Activated CD8-positive, alpha-beta memory T cell treated with anti-CD3 and anti-CD28 coated beads, Interleukin-2, amount 50 U/mL, for 1 hour (primary cell): ENCODE measurements around the gene DLG2.

Experiments
- DNase-seq: peaks from one replicate; pipeline ENCODE4 v3.0.0-alpha.2; 2020; ENCODE audit errors: extremely low read depth

Gene DLG2

DNA sequence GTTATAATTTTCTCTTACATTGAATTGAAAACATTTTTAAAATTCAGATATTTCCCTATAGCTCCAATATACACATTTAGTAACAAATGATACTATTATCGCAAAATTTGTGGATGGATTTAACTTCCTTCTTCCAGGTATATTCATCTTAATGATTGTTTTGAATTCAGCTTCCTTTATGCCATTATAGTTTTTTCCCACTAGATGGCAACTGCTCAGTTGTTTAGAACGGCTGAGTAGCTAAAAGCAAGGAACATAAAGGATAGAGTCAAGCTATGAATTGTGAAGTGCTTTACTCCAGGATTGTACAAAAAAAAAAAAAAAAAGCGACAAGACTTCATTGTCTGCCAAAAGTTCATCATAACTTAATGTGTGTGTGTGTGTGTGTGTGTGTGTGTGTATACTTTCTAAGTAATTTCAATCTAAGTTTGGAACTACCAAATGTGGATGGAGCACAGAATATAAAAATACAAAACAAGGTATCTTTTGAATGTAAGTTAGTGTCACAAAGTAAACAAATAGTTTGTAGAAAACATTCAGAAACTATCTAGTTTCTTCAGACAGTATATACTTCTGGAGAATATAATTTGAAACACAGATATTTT lies 846.4 kb downstream of the DLG2 start:
- no peak for DNase-seq

DNA sequence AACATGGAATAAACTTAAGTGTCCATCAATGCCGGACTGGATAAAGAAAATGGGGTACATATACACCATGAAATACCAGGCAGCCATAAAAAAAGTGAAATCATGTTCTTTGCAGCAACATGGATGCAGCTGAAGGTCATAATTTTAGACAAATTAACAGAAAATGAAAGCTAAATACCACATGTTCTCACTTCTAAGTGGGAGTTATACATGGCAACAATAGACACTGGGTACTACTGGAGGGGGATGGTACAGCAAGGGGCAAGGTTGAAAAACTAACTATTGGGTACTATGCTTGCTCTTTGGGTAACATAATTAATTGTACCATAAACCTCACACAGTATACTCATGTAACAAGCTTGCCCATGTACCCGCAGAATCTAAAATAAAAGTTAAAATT lies 851.6 kb downstream of the DLG2 start:
- DNase-seq = no peak

DNA sequence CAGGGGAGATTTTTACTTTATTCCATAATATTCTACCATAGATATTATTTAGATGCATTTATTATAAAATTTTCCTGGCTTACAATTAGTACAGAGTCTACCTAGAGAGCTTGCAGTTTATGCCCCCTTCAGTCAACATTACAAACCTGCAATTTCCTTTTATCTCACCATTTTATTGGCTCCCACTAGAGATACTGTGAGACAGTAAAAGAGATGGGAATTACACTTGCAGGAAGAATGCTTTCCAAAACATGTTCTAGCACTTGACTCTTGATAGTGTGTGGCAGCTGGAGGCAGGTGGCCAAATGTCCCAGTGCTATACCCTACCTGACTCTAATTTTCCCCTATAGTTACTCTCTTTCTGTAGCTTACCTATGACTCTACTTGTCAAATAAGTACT lies 863.2 kb downstream of the DLG2 start:
- no peak for DNase-seq

DNA sequence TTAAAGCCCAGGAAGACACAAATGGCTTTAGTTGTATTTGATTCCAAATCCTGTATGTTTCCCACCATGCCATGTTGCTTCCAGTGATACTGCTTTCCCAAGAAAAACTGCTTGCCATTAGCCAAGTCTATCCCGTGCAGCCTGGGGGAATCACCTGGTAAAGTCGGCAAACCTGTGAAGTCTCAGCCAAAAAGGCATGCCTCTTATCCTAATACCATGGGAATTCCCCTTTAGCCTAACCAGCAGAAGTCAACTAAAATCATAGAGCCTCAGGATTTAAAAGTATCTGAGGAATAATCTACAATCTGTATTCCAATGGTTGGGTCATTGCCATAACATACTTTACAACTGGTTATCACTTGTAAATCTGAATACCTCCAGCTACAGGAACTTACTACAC lies 869.4 kb downstream of the DLG2 start:
- DNase-seq = no peak

DNA sequence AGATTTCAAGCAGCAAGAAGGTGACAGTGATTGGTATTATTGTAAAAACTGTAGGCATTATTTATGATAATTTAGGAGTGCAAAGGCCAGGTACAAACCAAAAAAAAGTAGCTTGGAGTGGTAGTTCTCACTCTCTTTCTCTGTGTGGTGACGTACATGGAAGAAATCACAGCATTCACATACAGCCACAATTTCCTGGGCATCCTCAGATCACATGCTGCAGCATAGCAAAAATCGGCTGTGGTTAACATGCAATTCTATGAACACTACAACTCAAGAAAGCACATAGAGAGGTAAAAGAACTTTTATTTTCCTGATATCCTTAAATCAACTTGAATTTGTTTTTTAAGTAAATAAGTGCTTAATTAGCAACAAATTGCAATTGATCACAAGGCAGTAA lies 875.8 kb downstream of the DLG2 start:
- no peak for DNase-seq

DNA sequence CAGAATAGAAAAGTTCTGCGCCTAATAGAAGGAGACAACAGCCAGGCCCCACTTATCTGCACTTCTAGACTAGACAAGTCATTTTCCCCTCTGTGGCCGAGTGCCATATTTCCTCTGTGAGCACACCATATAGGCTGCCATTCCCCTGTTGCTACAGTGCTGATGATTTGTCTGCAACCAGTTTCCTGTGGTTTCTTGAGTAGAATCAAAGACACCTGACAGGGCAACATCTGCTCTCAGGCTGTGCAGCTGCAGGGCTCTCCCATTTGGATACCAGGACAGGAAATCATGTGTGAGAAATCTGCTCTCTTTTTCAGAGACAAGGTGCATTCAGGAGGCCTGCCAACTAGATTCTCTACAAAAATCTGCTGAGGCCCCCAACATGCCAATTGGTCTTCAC lies 879.3 kb downstream of the DLG2 start:
- DNase-seq = no peak

DNA sequence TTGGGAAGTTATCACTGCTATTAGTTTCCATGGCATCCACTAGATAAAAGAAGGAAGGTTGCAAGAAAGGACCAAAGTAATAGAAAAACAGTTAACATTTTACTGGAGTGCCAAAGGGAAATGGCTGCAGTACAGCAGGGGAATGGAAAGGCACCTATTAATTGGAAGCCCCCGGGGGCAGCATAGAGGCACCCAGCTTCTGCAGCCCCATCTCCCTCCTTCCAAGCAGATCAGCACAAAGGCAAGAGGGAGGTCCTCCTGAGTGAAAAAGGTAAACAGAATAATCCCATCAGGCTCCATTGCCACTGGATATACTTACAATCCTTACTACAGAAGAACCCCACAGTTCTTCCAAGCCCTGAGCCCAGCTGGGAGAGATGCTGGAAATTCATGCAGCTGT lies 887.1 kb downstream of the DLG2 start:
- no peak for DNase-seq

DNA sequence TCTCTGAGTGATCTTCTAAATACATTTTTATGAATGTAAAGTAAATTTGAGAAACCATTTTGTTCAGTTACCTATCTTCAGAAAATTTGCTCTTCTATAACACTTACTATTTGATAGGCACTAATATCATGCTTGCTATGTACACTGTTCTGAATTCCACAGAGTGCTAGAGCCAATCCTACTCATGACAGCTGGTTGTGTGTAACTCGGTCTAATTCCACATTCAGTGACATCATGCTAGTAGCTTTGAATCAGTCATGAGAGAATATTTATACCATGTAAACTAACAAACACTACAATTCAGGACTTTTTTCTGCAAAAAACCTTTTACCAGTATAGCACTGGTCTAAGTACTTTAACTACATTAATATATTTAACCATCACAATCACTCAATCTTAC lies 902.9 kb downstream of the DLG2 start:
- no peak for DNase-seq

DNA sequence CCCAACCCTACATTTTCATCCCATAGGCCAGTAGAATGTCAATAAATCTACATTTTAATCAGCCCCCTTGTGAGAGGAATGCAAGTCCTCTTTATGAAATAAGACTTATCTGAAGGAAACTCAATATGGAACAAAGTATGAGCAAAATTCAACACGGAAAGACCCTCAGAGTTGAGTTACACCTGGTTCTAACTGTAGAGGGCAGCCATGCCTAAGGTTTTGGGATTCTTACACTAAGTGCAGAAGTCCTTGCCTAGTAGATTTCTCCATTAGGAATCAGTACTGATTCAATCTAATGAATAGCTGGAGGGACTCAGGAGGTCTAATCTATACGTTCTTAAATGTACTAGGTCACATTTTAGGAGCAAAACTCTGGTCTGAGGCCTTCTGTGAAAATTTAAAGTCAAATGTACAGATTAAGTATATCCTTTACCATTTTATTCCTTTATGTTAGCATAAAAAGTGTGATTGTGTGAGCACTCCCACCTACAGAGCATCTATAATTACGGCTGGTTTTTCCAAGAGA lies 904.5 kb downstream of the DLG2 start:
- DNase-seq = no peak

DNA sequence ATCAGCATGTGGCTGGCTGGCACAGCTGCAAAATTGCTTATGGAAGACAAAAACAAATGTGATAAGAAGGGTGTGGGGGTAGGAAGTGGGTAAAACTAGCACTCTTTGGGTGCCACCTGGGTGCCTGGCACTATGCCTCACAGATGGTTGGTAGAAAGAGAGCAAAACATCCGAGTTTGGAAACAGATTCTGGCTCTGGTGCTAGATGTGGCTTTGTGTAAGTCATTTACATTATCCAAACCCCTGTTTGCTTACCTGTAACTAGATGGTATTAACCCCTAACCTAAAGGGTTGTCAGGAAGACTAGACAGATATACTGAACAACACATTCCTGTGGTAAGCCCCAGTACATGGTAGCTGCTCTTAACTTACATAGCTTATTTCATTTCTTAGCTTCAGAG lies 905.6 kb downstream of the DLG2 start:
- DNase-seq = no peak

DNA sequence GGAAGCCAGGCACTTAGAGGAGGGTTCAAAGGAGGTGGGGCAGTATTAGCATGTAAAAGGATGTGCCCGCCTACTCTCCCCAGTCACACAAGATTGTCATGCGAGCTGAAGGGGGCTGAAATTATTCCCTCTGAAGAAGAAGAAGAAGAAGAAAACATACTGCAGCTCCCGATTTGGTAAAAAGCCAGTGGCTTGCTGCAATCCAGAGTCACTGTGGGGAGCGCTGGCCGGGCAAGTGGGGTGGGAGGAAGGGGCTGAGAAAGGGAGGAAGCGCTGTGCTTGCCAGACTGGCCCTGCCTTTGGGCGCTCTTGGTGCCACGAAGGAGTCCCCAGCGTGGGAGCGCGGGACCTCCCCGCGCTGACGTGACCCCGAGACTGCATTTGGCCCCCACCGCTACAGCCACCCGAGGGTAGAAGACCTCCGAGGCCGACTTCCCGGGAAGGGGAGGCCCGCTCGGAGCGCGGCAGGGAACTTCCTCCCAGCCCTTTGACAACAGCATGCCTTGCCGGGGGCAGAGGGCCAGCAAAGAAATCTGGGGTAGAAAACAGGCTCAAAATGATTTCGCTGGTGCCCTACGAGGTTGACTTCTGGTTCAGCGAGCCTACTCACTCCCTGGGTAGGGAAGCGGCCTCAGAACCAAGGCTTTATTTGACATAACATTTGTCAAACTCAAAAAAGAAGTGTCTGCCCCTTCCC lies 906.3 kb downstream of the DLG2 start:
- no peak for DNase-seq

DNA sequence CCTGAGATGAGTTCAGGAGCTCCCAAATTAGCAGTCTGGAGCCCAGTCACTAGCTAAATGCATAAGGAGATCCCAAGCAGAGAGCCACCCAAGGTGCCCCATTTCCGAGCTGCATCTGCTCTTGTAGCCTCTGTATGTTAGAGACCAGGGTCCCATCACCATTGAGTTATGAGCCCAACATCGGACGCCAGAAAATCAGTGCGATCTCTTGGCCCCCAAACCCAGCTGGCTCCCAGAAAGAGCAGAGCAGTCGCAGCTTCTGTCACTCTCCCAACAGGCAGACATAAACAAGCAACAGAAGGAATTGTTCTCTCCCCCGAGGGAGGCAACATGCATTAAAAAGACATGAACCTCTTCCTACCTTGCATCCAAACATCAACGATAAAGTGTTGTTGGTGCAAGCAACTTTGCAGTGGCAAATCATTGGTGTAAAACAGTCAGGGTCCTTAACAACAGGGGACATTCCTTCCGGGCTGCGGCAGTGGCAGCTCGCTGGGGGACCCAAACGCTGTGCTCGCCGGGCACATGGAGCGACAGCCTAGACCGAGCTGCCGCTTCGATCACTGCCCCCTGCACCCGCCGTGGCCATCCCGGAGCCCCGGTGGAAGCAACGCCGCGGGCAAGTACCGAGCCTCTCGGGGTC lies 907.1 kb downstream of the DLG2 start:
- no peak for DNase-seq

DNA sequence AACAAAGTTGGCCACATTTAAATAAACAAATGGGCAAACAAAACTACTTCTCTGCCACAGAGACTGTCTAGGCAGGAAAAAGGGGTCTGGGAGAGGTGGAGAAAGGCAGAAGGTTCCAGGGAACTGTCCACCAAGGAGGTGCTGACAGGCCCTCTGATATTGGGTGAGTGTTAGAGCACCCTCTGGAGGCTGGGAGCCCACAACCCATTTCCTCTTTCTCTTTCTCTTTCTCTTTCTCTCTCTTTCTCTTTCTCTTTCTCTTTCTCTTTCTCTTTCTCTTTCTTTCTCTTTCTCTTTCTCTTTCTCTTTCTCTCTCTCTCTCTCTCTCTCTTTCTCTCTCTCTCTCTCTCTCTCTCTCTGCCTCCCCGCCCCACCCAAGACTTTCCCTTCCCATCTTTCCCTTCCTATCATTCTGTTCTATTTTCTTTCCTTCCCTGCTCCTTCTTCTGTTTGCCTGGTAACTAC lies 912.8 kb downstream of the DLG2 start:
- no peak for DNase-seq

DNA sequence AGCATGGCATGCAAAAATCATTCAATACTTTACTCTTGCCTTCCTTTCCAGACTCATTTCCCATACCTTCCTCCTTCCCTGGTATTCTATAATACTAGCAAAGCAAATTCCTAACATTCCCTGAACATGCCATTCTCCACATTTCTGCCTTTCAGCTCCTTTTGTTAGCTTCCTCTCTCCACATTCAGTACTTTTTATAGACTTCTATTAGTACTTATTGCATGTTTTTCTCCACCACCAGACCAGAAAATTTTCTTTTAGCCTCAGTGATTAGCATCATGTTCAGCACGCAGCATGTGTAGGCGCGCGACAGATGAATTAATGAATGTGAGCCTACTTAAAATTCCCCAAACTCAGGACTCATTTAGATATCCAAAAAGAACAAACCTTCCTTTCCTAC lies 935.3 kb downstream of the DLG2 start:
- DNase-seq = no peak

DNA sequence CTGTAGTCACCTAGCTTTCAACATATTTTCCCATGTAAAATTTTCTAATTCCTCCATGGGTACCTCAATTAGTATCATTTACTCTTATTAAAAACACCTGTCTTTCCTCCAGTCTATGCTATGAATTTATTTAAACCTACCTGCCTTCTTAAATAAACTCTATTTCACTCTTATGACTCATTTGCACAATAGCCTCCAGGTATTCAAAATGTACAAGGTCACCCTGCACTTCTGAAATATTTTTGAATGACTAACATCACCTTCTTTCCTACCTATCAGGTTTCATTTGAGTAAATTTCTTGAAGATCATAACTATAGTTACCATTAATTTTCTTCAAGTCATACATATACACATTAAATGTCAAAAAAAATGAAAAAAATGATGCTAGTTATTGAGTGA lies 939.7 kb downstream of the DLG2 start:
- DNase-seq = no peak

DNA sequence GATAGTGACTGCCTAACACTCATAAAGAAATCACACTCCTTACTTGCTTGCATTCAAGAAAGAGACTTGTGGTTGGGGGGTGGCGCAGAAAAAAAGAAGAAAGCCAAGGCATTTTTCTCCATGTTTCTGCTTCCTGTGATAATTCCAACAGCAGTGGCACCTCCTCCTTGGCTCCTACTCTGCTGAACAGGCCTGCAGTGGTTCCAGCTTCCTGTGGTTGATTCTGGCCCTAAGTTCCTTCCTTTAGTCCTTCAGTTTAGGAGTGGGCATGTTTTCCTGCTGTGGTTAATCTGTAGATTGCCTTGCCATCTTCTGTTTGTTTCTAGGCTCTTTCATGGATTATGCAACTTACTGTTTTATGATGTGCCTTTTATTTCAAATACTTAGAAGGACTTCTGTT lies 940.4 kb downstream of the DLG2 start:
- DNase-seq = no peak

DNA sequence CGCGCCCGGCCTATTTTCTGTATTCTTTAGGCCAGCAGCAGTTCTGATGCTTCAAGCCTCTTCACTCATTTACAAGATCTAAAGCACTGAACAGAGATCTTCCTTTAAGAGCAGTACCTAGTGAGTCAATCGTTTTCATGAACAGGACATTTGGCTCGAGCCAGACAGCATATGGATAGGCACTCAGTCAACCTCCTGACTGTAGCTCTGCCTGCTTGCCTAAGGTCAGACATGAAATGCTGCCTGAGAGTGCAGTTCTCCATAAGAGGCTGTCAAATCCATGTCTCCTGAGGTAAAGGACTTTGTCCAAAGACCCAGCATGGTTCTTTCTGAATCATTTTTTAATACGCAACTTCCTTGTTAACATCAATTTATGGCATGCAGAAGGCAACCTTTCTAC lies 941.2 kb downstream of the DLG2 start:
- no peak for DNase-seq

DNA sequence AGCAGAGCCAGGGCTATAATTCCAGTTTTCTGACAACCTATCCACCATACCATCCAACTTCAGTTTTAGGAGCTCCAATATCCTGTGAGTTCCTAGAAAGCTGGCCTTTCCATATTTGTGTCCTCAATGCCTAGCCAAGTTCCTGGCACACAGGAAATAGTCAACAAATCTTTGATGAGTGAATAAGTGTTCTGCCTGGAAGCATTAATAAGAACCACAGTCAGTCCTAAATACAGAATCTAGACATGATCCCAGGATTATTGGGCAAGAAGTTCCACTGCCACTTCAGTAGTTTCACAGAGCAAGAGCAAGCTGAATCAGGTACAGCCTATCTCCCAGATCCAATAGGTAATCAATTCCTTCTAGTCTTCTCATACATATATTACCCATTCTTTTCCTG lies 942.0 kb downstream of the DLG2 start:
- DNase-seq = no peak

DNA sequence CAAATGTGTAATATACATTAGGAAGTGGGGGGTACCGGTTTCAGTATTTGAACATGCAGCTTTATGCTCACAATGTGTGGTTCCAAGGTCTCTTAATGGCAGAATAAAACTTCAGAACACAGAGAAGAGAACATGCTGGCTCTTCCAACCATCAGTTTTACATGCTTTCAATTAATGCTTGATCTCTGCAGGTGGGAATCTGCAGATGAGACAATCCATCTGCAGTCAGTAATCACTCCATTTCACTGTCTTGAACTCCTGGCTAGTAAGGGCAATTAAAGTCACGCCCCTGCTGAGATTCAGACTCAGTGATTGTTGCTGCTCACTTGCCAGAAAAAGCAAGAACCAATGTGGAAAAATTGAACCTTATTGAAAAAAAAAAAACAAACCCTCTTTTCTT lies 945.7 kb downstream of the DLG2 start:
- DNase-seq = no peak

DNA sequence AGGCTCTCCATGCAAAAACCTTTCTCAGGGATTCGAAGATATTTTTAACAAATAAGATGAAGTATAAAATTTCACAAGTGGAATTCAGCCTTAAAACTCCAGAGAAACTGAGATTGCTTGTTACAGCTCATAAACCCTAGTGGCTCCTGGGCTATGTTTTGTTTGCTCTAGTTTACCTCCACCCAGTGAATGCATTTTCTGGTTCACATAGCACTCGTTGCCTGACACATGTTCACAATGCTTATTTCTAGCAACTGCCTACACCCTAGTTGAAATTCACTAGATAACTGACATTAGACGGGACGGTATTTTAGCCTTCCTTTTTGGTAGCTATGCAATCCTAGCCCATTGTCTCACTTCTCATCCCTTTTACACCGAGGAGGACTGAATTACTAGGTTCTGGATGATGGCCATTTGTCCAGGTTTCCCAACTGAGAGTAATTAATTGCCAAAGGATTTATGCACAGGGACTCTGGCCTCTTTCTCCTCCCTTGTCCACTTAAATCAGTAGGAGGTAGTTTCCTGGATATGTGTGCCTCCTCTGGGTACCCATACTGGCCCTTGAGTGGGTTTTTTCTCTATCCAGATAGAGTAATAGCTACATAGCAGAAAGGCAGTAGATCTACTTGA lies 951.6 kb downstream of the DLG2 start:
- DNase-seq = no peak

DNA sequence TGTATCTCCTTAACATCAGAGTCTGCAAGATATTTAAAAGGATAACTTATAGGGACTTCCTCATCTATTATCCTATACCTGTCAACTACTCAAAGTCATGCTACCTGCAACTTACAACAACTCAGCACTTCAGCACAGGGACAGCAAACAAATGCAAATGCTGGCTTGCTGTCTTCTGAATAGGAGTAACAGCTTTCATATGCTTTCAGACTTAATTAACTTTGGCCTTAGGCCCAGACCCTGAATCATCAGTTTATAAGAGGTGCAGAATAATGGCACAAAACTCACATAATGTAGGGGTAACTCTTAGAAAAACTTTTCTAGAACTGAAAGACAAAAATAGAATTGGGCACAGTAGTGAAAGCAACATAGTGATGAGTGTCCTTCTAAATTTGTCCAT lies 953.4 kb downstream of the DLG2 start:
- no peak for DNase-seq

DNA sequence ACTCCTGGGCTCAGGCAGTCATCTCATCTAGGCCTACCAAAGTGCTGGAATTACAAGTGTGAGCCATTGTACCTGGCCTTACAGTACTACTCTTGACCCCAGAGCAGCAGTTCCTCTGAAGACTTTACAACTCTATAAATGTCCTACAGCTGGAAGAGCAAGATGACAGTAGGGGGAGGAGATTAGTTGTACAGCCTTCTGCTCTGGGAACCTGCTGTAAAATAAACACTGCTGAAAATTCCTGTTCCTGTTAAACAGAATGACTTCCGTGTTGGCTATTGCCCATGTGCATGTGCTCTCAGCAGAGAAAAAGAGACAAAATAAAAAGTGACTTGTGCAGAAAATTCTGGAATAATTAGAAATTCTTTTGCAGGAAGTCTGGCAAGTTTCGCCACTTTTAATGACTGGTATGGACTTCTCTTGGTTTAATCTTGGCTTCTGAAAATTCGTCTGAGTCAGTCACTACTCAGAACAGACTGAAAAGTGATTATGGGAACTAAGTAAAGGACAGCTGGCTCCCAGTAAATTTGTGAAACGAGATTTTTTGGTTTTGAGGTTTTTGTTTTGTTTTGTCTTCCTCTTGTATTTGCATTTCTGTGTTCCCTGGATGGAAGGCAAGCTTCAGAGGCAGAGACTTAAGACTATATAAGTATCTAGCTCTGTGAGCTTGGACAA lies 955.7 kb downstream of the DLG2 start:
- DNase-seq = no peak
